ENCODE results near the gene MZB1.
A peak's percentile ranks its signal among the peaks of the same experiment; 100 is the strongest.
"Not testable (repeated sequence)": the region's sequence is repeated elsewhere in the genome, so short reads cannot be mapped to it uniquely, and the experiment has no call there.

The MZB1 gene

GRCh38 chr5:139410121-139410992 is 20.6 kb upstream of the MZB1 start:
- no peak for DNase-seq

GRCh38 chr5:139409116-139409515 is 19.4 kb upstream of the MZB1 start:
- DNase-seq = not testable (repeated sequence)

DNA sequence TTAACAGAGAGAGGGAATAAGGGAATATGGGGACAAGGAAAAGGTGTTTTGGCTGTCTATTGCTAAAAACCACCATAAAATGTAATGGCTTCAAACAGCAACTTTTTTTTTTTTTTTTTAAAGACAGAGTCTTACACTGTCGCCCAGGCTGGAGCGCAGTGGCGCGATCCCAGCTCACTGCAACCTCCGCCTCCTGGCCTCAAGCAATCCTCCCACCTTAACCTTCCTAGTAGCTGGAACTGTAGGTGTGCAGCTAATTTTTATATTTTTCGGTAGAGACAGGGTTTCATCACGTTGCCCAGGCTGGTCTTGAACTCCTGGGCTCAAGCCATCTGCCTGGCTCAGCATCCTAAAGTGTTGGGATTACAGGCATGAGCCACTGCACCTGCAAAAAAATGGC is 18.5 kb upstream of the MZB1 start:
- DNase-seq = no peak

DNA sequence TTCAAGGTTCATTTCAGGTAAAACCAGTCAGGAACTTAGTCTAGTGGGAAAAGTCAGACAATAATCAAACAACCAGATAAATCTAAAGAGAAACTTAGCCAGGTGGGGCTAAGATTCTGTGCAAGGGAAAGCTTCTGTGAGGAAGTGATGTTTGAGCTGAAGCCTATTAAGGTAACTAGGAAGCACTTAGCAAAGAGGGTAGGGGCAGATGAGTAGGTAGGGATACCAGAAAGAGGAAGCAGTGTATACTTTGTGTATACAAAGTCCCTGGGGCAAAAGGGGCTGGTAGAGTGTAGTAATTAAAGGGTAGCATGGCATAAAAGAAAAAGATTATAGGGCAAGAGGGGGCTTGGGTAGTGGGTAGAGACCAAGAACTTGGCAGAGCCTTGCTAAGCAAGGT is 17.8 kb upstream of the MZB1 start:
- DNase-seq = no peak

DNA sequence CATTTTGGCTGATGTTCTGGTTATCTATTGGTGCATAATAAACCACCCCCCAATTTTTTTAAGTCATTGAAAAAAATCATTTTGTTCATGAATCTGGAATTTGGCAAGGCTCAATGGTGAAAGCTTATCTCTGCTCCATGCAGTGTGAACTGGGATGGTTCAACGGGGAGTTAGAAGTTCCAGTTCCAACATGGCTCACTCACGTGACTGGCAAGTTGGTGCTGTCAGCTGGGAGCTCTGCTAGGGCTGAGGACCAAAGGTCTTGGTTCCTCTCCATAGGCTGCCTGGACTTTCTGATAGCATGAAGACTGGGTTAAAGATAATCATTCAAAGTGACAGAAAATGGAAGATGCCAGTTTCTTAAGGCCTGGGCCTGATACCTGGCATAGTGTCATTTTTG is 17.2 kb upstream of the MZB1 start:
- DNase-seq = no peak

- no peak for DNase-seq
Measured at GRCh38 chr5:139404484-139404840, 14.7 kb upstream of the MZB1 start.

DNA sequence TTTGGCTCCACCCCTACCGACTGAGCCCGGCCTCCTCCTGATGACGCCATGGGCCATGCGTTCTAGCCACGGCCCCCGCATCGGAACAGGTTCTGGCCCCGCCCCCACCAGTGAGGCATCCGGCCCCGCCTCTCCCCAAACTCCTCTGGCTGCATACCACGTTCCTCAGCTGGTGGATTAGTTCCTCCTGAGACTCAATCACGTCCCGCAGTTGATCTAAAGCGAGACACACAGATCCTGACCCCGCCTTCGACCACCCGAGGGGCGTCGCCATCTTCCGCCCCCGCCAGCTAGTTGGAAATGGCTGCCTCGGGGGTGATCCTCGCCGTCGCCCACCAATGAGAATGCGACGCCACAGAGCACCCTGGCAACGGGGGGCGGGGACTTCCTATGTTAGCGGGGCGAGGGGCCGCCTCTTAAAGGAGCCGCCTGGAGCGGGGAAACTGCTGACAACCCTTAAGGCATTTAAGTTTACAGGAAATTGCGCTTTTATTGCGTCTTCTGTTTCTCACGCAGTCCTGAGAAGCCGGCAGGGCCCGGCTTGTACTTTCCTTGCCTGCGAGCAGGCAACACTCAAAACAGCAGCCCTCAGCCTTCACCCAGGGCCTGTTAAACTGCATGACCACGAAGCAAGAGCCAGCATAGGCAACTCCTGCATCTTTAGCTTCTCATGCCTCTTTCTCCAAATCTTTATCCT is 14.2 kb upstream of the MZB1 start, which contains the start of gene SPATA24:
SPATA24 (minus strand) TSS at position 303 of the 697 bp plus-strand sequence; CDS start at position 274, 29 bp downstream.
- peak; percentile 99 for DNase-seq

DNA sequence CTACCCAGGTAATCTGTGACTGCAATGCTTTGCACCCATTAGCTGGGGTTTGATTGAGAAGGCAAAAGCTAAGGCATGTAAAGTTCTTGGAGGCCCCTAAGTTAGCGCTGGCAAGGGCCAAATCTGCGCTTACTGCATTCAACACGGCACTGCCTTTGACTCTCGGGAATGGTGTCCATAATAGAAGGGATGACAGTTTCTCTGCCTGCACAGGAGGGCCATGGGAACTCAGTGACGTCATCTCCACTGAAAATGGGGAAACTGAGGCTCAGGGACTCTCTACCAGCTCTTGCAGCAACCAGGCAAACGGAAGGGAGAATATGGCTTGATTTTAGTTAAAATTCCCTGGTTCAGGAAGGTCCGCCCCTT is 13.7 kb upstream of the MZB1 start:
- no peak for DNase-seq

DNA sequence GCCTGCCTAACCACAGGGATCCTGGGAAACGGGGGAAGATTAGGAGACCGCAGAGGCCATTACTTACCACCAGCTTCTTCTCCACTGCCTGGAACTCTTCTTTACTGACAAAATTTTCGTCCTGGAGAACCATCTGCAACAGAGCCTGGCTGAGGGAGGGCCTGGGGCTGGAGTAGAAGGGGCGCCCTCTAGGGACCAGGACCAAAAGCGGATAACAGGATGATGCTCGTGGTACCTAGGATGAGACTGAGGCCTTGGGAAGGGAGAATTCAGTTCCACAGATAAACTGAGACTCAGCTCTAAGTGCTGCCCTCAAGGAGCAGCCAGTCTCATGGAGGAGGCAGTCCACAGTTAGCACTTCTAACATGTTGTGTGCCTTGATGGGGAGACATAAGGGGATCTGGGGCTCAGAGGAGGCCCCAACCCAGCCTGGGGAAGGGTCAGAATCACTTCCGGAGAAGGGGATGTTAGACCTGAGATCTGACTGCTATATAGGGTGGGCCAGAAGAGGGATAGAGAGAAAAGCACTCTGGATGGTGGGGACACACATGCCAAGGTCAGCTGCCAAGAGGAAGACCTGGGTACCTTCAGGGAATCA is 12.9 kb upstream of the MZB1 start:
- DNase-seq = no peak

- no peak for DNase-seq
Measured at GRCh38 chr5:139401546-139401945, 11.8 kb upstream of the MZB1 start.

GRCh38 chr5:139399501-139400121 is 9.9 kb upstream of the MZB1 start:
- DNase-seq = no peak

DNA sequence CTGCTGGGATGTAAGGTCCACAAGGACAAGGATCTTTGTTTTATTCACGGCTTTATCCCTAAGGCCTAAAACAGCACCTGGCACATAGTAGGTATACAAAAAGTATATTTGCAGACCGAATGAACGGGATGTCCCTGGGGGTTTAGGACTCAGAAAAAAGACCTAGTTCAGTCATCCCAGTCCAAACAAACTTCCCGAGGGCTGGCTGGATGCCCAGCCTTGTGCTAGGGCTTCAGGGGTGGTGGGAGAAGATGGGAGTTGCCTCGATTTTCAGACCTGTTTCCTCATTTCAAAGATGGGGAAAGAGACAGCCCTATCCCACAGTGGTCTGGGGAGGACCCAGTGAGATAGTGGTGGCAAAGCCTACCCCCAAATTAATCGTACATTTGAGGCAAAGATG is 8.2 kb upstream of the MZB1 start:
- no peak for DNase-seq

GRCh38 chr5:139396691-139397090 is 7.0 kb upstream of the MZB1 start:
- DNase-seq = no peak

DNA sequence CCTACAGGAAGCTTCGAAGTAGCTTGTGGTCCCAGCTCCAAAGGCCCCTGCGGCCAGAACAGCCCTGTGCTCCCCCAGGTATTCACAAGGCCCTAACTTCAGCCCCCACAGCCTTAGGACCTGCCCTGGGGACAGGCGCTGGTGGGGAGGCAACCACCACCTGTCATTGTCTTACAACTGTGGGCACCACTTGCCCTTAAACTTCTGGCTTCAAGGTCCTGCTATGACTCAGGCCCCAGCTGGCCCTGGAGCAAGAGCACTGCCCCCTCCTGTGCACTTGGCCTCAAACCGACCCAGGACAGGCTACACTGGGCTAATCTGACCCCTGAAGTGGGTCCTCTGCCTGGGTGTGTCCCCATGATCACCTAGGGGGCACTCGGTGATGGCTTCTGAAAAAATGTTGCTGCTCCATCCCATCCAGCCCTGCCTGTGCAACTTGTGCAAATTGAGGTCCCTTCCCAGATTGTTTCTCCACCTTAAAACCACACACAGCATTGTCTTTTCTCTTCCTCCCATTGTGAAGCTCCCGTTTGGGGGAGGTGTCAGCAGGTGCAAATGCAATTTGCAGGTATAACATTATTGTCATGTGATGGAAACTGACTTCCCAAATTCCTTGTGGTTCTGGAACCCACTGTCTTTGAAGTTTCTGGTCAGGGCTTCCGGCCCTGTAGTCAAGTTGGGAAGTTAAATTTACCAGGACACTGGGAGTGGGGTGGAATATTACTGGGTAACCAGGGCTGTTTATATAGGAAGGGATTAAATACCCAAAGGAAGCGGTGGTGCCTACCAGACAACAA is 6.3 kb upstream of the MZB1 start:
- no peak for DNase-seq

- DNase-seq = no peak
Measured at GRCh38 chr5:139394654-139395566, 5.2 kb upstream of the MZB1 start, which contains the start of gene PROB1. TSS of gene PROB1 (minus strand) at chr5:139395104. CDS start at chr5:139395081, 23 bp downstream.

GRCh38 chr5:139394123-139394653 is 4.5 kb upstream of the MZB1 start:
- DNase-seq = no peak

- DNase-seq = no peak
Measured at GRCh38 chr5:139393497-139394122, 3.9 kb upstream of the MZB1 start.

DNA sequence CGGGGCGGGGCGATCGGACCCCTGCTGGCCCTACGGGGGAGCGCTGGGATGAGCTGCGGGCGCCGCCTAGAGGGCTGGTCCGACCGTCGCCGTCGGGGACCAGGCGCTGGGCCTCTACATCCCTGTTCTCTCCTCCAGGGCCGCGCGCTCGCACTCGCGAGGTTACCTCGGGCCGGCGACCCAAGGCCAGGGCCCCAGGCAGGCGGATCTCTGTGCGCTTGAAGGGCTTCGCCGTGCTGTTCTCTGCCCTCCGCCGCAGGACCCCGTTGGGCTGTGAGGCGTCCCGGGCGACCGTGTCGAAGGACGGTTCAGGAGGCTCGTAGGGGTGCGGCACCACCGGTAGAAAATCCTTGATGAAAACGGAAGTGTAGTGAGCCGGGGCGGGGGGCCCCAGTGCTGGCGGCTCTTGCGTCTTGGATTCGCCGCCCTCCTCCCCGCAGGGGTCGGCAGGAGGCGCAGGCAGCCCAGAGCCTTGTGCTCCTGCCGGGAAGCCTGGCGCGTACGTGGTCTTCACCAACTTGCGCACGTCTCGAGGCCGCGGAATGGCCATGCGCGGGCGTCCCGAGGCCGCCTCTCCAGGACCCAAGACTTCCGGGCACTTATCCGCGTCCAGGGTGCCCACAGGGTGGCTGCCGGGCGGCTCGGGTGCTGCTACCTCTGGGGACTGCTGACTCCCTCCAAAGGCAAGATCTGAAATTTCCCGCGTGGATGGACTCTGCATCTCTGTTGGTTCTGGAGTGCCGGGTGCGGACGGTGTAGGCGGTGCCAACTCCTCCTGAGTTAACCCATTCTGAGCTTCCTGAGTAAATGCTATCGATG is 3.2 kb upstream of the MZB1 start:
- peak; percentile 73 for DNase-seq

DNA sequence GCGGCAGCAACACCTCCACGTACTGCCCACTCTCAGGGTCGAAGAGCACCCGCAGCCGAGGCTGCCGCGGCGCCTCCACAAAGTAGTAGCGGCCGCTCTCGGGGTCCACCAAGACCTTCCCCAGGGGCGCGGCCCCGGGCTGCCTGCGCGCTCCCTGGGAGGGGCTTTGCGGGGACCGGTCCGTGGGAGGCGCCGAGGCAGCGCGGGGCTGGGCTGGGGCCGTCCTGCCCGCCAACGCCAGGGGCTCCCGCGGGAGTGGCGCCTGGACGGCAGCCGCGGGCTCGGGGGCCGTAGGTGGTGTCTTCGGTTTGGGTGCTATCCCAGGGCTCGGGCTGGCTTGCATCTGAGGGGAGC is 2.6 kb upstream of the MZB1 start:
- no peak for DNase-seq

Measured in left hindlimb (tissue), 1 donor.